ENCODE measurements around the gene FLAD1.
"Not testable (repeated sequence)": the region's sequence is repeated elsewhere in the genome, so short reads cannot be mapped to it uniquely, and the experiment has no call there.

Gene FLAD1

DNA sequence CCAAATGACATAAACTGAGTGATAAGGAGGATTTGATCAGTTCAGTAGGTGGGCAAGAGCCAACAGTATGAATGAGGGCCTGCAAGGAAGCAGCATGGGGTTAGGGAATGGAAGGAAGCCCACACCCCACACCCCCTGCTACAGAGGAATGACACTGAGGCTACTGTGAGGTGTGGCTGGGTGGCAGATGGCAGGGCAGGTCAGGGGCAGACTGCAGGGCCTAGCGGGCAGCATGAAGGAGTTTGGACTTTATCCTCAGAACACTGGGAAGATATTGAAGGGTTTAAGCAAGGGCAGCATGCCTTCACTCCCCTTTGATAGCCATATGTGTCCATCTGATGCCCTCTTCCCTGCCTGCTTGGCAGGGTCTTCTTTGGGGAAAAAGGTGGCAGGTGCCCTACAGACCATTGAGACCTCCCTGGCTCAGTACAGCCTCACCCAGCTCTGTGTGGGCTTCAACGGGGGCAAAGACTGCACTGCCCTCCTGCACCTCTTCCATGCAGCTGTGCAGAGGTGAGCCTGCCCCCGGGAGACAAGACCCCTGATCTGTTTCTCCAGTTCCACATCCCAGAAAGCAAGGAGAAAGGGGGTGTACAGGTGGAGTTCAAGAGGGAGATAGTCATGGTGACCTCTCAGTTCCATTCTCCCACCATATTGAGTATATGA, 6.2 kb downstream of the FLAD1 start:
- Histone ChIP-seq H3K4me1 (ENCODE audit: control insufficient read depth, insufficient read depth, low read length) (peaks cover 10% of the 10 kb centered on the region), H3K36me3 (ENCODE audit: control insufficient read depth, insufficient read depth, low read length) (no peaks in the 10 kb centered on the region), H3K27me3 (ENCODE audit: control insufficient read depth, insufficient read depth, low read length) (no peaks in the 10 kb centered on the region), H3K4me3 (ENCODE audit: low read length) (no peak overlapping the region), H3K9me3 (ENCODE audit: control insufficient read depth, low read length) (no peaks in the 10 kb centered on the region), H3K9ac (ENCODE audit: low read length) (no peak overlapping the region)

DNA sequence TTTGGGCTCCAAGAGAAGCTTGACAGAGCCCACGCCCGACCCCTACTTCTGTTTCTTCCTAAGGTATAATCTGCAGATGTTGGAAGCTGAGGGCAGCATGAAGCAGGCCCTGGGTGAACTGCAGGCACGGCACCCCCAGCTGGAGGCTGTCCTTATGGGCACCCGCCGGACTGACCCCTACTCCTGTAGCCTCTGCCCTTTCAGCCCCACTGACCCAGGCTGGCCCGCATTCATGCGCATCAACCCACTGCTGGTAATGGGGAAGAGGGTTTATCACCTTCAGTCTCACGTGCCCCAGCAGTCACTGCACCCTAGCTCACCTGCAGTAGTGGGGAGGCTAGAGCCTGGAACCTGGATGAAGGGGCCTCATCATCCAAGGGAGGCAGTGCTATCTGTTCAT, 7.1 kb downstream of the FLAD1 start:
- no peaks in the 10 kb centered on the region for H3K36me3 ChIP-seq (ENCODE audit: control insufficient read depth, insufficient read depth, low read length)
- no peak overlapping the region for H3K9ac ChIP-seq (ENCODE audit: low read length)
- H3K4me3 ChIP-seq (ENCODE audit: low read length): no peak overlapping the region
- no peaks in the 10 kb centered on the region for H3K9me3 ChIP-seq (ENCODE audit: control insufficient read depth, low read length)
- peaks cover 17% of the 10 kb centered on the region for H3K4me1 ChIP-seq (ENCODE audit: control insufficient read depth, insufficient read depth, low read length)
- no peaks in the 10 kb centered on the region for H3K27me3 ChIP-seq (ENCODE audit: control insufficient read depth, insufficient read depth, low read length)

DNA sequence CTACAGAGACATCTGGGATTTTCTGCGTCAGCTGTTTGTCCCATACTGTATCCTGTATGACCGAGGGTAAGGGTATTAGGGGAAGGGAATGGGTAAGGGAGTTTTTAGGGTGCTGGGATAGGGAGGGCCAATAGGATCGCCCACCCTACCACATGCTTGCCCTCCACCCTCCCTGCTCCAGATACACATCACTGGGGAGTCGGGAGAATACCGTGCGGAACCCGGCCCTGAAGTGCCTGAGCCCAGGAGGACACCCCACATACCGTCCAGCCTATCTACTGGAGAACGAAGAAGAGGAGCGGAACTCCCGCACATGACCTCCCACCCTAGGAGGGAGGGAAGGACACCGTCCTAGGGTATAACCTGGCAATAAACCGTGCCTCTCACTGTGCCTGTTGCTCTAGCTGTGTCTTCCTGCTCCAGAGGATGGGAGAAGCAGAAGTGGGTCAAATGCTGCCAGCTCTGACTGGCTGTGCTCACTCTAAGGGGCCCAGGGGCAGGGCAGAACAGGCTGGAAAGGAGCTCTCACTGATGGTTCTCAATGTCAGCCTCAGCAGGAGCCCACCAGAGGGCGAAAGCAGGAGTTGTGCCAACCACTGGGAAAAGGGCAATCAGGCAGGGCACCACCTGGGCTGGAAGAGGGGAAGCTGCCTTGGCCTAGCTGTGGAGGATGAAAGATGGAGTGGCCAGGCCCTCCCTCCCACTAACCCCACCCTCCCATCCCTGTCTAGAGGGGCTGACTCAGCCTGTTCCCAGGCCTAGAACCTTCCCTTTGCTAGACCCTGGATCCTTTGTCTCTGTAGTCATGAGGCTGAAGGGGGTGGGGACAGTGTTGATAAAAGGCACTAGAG, 9.8 kb downstream of the FLAD1 start:
- H3K9me3 ChIP-seq (ENCODE audit: control insufficient read depth, low read length): no peaks in the 10 kb centered on the region
- no peaks in the 10 kb centered on the region for H3K36me3 ChIP-seq (ENCODE audit: control insufficient read depth, insufficient read depth, low read length)
- H3K4me3 ChIP-seq (ENCODE audit: low read length): no peak overlapping the region
- H3K9ac ChIP-seq (ENCODE audit: low read length): peak overlapping the region; percentile 22
- H3K4me1 ChIP-seq (ENCODE audit: control insufficient read depth, insufficient read depth, low read length): peaks cover 17% of the 10 kb centered on the region
- no peaks in the 10 kb centered on the region for H3K27me3 ChIP-seq (ENCODE audit: control insufficient read depth, insufficient read depth, low read length)

- H3K4me1 ChIP-seq (ENCODE audit: control insufficient read depth, insufficient read depth, low read length): peaks cover 17% of the 10 kb centered on the region
- peak within 1 kb of the TSS; percentile 22 for H3K9ac ChIP-seq (ENCODE audit: low read length)
- H3K36me3 ChIP-seq (ENCODE audit: control insufficient read depth, insufficient read depth, low read length): no peaks in the 10 kb centered on the region
- H3K4me3 ChIP-seq (ENCODE audit: low read length): no peak within 1 kb of the TSS
- no peaks in the 10 kb centered on the region for H3K9me3 ChIP-seq (ENCODE audit: control insufficient read depth, low read length)
- H3K27me3 ChIP-seq (ENCODE audit: control insufficient read depth, insufficient read depth, low read length): no peaks in the 10 kb centered on the region
Observed at GRCh38 chr1:154993572-154994268, 10.6 kb downstream of the FLAD1 start, which contains the start of gene LENEP. TSS of gene LENEP (plus strand) at chr1:154993586. CDS start at chr1:154993608, 22 bp downstream.

GRCh38 chr1:154994269-154994587, 11.1 kb downstream of the FLAD1 start:
- no peaks in the 10 kb centered on the region for H3K36me3 ChIP-seq (ENCODE audit: control insufficient read depth, insufficient read depth, low read length)
- H3K4me1 ChIP-seq (ENCODE audit: control insufficient read depth, insufficient read depth, low read length): peaks cover 20% of the 10 kb centered on the region
- no peak overlapping the region for H3K4me3 ChIP-seq (ENCODE audit: low read length)
- H3K9ac ChIP-seq (ENCODE audit: low read length): no peak overlapping the region
- no peaks in the 10 kb centered on the region for H3K27me3 ChIP-seq (ENCODE audit: control insufficient read depth, insufficient read depth, low read length)
- H3K9me3 ChIP-seq (ENCODE audit: control insufficient read depth, low read length): no peaks in the 10 kb centered on the region

DNA sequence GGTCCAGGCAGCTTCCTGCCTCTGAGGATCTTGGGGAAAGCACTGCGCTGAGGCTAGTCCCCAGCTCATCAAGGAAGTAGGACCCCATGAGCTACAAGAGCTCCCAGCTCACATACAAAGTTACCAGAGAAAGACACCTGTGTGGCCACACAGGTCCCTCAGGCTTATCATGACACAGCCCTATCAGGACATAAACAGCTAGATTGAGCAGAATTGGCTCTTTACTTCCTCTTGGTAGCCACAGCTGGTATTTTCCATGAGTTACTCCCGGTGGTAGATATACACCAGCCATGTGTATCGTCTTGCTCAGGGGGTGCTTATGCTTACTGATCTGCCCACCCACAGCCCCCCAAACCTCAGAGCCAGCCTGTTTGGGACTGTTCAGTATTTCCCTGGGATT, 11.4 kb downstream of the FLAD1 start:
- Histone ChIP-seq H3K4me3 (ENCODE audit: low read length) (no peak overlapping the region), H3K4me1 (ENCODE audit: control insufficient read depth, insufficient read depth, low read length) (peaks cover 24% of the 10 kb centered on the region), H3K27me3 (ENCODE audit: control insufficient read depth, insufficient read depth, low read length) (no peaks in the 10 kb centered on the region), H3K9ac (ENCODE audit: low read length) (no peak overlapping the region), H3K36me3 (ENCODE audit: control insufficient read depth, insufficient read depth, low read length) (no peaks in the 10 kb centered on the region), H3K9me3 (ENCODE audit: control insufficient read depth, low read length) (no peaks in the 10 kb centered on the region)

GRCh38 chr1:154995301-154995983, 12.3 kb downstream of the FLAD1 start:
- H3K36me3 ChIP-seq (ENCODE audit: control insufficient read depth, insufficient read depth, low read length); H3K4me3 ChIP-seq (ENCODE audit: low read length); H3K27me3 ChIP-seq (ENCODE audit: control insufficient read depth, insufficient read depth, low read length); H3K9ac ChIP-seq (ENCODE audit: low read length); H3K9me3 ChIP-seq (ENCODE audit: control insufficient read depth, low read length): not testable (repeated sequence)
- H3K4me1 ChIP-seq (ENCODE audit: control insufficient read depth, insufficient read depth, low read length): peaks cover 31% of the 10 kb centered on the region

DNA sequence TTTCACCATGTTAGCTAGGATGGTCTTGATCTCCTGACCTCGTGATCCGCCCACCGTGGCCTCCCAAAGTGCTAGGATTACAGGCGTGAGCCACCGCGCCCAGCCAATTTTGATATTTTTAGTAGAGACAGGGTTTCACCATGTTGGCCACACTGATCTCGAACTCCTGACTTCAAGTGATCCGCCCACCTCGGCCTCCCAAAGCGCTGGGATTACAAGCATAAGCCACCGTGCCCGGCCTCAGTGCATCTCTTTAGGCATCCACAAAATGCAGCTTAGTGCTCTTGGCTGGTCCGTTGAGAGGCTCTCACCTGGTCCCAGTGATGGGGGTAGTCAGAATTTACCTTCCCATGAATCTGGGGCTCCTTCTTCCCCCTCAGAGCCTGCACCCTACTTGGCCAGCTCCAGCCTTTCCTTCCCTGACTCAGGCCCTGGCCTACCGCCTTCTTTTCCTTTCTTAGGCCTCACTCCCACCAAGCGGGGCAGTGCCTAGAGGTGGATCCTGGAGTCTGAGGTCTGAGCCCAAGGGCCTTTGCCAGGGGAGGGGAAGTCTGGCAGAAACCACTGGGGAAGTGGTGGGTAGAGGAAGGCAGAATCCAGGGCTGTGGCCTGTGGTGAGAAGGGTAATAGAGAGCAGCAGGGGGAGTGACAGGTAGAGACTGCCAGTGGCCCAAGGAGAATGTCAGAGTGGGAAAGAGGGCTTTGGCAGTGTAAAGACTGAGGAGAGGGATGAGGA, 14.0 kb downstream of the FLAD1 start:
- Histone ChIP-seq H3K9me3 (ENCODE audit: control insufficient read depth, low read length) (no peaks in the 10 kb centered on the region), H3K4me1 (ENCODE audit: control insufficient read depth, insufficient read depth, low read length) (peaks cover 36% of the 10 kb centered on the region), H3K9ac (ENCODE audit: low read length) (no peak overlapping the region), H3K4me3 (ENCODE audit: low read length) (no peak overlapping the region), H3K27me3 (ENCODE audit: control insufficient read depth, insufficient read depth, low read length) (no peaks in the 10 kb centered on the region), H3K36me3 (ENCODE audit: control insufficient read depth, insufficient read depth, low read length) (no peaks in the 10 kb centered on the region)

GRCh38 chr1:154998201-154998780, 15.1 kb downstream of the FLAD1 start:
- H3K9ac ChIP-seq (ENCODE audit: low read length): no peak overlapping the region
- no peaks in the 10 kb centered on the region for H3K9me3 ChIP-seq (ENCODE audit: control insufficient read depth, low read length)
- H3K4me1 ChIP-seq (ENCODE audit: control insufficient read depth, insufficient read depth, low read length): peaks cover 36% of the 10 kb centered on the region
- no peaks in the 10 kb centered on the region for H3K36me3 ChIP-seq (ENCODE audit: control insufficient read depth, insufficient read depth, low read length)
- H3K27me3 ChIP-seq (ENCODE audit: control insufficient read depth, insufficient read depth, low read length): no peaks in the 10 kb centered on the region
- no peak overlapping the region for H3K4me3 ChIP-seq (ENCODE audit: low read length)

DNA sequence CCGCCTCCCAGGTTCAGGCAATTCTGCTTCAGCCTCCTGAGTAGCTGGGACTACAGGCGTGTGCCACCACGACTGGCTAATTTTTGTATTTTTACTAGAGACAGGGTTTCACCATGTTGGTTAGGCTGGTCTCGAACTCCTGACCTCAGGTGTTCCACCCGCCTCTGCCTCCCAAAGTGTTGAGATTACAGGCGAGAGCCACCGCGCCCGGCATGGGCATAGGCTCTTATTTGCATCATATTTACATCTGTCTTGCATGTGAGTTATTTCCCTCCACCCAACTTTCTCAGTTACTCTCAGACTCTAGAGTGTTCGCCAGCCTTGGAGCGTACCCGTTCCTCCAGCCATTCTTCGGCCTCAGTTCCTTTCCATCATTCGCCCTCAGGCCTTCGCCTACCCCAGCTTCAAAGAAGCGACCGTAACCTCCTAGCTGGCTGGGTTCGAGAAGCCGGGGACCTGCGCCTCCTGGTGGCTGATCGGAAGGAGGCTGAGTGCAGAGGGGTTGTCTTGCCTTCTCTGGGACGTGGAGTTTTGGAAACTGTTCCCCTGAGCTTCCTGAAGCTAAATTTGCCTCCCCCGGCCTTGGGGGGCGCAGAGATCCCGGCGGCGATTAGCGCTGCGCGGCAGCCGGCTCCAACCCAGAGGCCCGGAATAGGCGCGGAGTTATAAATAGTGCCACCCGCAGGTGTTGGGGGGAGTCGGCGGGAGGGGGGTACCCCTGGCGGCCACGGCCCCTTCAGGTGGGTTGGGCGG, 15.8 kb downstream of the FLAD1 start:
- Histone ChIP-seq H3K9ac (ENCODE audit: low read length) (peak overlapping the region; percentile 38), H3K9me3 (ENCODE audit: control insufficient read depth, low read length) (no peaks in the 10 kb centered on the region), H3K4me1 (ENCODE audit: control insufficient read depth, insufficient read depth, low read length) (peaks cover 30% of the 10 kb centered on the region), H3K36me3 (ENCODE audit: control insufficient read depth, insufficient read depth, low read length) (no peaks in the 10 kb centered on the region), H3K4me3 (ENCODE audit: low read length) (no peak overlapping the region), H3K27me3 (ENCODE audit: control insufficient read depth, insufficient read depth, low read length) (no peaks in the 10 kb centered on the region)
